Measurements from ENCODE around the gene SRD5A1.

SRD5A1 gene

GRCh38 chr5:6601816-6602215, 31.4 kb upstream of the SRD5A1 start:
- in situ Hi-C loops (cut with MboI; ENCODE audit: low pct_unique_long_range_greater_than_20kb, low sequenced_read_pairs, unreplicated experiment) = no loop called here
- DNase-seq (ENCODE audit: low spot score) = no peak

DNA sequence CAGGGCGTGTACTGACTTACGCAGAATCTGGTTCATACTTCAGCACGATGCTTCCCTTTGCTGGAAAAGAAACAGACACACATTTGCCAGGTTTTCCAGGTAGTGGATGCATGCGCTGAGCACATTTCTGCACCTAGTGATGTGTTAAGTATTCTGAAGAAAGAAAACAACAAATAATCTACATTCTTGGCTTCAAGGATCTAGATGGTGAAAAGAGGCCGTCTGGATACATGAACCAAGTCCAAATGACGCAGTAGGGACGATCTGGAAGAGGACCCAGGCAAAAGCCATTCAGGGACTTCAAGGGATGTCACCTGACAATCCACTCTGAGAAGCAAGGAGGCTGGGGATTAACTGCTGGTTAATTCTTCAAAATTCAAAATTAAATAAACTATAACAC, 30.8 kb upstream of the SRD5A1 start:
- in situ Hi-C loops (cut with MboI; ENCODE audit: low pct_unique_long_range_greater_than_20kb, low sequenced_read_pairs, unreplicated experiment) = no loop called here
- no peak for DNase-seq (ENCODE audit: low spot score)
- no peak for TF ChIP-seq CTCF (IDR thresholded peaks at IDR 0.05; ENCODE audit: extremely low read depth, insufficient read depth, missing control alignments)

More at GRCh38 chr5:6601816-6602215, 31.4 kb upstream of the SRD5A1 start:
- no peak for TF ChIP-seq CTCF (IDR thresholded peaks at IDR 0.05; ENCODE audit: extremely low read depth, insufficient read depth, missing control alignments)

GRCh38 chr5:6603643-6604042, 29.6 kb upstream of the SRD5A1 start:
- no peak for DNase-seq (ENCODE audit: low spot score)
- TF ChIP-seq CTCF (IDR thresholded peaks at IDR 0.05; ENCODE audit: extremely low read depth, insufficient read depth, missing control alignments) = no peak
- in situ Hi-C loops (cut with MboI; ENCODE audit: low pct_unique_long_range_greater_than_20kb, low sequenced_read_pairs, unreplicated experiment) = no loop called here

GRCh38 chr5:6604341-6604740, 28.9 kb upstream of the SRD5A1 start:
- no peak for DNase-seq (ENCODE audit: low spot score)
- in situ Hi-C loops (cut with MboI; ENCODE audit: low pct_unique_long_range_greater_than_20kb, low sequenced_read_pairs, unreplicated experiment) = no loop called here
- no peak for TF ChIP-seq CTCF (IDR thresholded peaks at IDR 0.05; ENCODE audit: extremely low read depth, insufficient read depth, missing control alignments)

GRCh38 chr5:6604946-6605345, 28.3 kb upstream of the SRD5A1 start:
- no peak for TF ChIP-seq CTCF (IDR thresholded peaks at IDR 0.05; ENCODE audit: extremely low read depth, insufficient read depth, missing control alignments)
- in situ Hi-C loops (cut with MboI; ENCODE audit: low pct_unique_long_range_greater_than_20kb, low sequenced_read_pairs, unreplicated experiment) = no loop called here
- no peak for DNase-seq (ENCODE audit: low spot score)

- TF ChIP-seq CTCF (IDR thresholded peaks at IDR 0.05; ENCODE audit: extremely low read depth, insufficient read depth, missing control alignments) = no peak
- DNase-seq (ENCODE audit: low spot score) = no peak
- in situ Hi-C loops (cut with MboI; ENCODE audit: low pct_unique_long_range_greater_than_20kb, low sequenced_read_pairs, unreplicated experiment) = no loop called here
Measured at GRCh38 chr5:6606884-6607558, 26.2 kb upstream of the SRD5A1 start.

Measured in GM13977 (cell line).